ENCODE data around the gene TSPOAP1.

- TF ChIP-seq CTCF (IDR thresholded peaks at IDR 0.05; ENCODE audit: insufficient read depth, low read length, poor library complexity, severe bottlenecking) = no peak
- no peak for TF ChIP-seq EZH2phosphoT487 (conservative IDR thresholded peaks at IDR 0.05; ENCODE audit: low read length)
Observed at GRCh38 chr17:58284613-58285421, 43.8 kb downstream of the TSPOAP1 start.
